Measurements from ENCODE around the gene LACTBL1.

DNA sequence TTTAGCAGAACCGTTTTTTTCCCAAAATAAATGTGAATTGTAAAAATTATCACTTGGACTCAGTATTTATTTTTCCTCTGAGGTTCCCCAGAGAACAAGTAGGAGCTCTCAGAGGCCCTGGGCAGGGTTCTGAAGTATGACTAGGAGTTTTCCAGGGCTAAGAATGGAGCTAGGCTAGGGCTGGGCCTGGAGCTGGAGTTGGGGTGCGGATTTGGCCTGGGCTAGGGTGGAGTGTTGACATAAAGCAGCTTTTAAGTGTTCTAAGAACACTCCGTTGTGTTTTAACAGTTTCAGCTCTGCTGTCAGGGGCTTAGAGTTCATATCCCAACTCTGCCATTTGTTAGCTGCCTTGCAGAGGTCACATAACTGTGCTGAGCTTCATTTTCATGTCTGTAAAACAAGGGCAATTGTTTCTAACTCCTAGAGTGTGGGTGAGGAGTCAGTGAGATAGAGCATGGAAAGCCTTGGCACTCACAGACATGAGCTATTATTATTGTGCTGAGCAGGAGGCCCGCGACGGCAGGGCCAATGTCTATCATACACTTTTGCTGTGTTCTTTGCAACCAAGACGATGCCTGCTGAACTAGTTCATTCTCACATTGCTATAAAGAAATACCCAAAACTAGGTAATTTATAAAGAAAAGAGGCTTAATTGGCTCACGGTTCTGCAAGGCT, 51.1 kb downstream of the LACTBL1 start:
- TF ChIP-seq EZH2 (IDR thresholded peaks at IDR 0.05; ENCODE audit: low read depth) = no peak
- TF ChIP-seq, protein P1, sequence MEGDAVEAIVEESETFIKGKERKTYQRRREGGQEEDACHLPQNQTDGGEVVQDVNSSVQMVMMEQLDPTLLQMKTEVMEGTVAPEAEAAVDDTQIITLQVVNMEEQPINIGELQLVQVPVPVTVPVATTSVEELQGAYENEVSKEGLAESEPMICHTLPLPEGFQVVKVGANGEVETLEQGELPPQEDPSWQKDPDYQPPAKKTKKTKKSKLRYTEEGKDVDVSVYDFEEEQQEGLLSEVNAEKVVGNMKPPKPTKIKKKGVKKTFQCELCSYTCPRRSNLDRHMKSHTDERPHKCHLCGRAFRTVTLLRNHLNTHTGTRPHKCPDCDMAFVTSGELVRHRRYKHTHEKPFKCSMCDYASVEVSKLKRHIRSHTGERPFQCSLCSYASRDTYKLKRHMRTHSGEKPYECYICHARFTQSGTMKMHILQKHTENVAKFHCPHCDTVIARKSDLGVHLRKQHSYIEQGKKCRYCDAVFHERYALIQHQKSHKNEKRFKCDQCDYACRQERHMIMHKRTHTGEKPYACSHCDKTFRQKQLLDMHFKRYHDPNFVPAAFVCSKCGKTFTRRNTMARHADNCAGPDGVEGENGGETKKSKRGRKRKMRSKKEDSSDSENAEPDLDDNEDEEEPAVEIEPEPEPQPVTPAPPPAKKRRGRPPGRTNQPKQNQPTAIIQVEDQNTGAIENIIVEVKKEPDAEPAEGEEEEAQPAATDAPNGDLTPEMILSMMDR (conservative IDR thresholded peaks at IDR 0.05) = no peak
